Left ventricle myocardium superior (tissue), 1 donor: ENCODE results near the gene CTXND2. TPM values are rescaled to one million over a fixed set of nuclear protein-coding genes. Genes with fewer than 3 reads are reported as not detected.

Experiments
- ATAC-seq: fragments of 200-7000 bp; cut with Tn5 transposase; one replicate; pipeline ENCODE4 v1.9.1; 2020; ENCODE audit warnings: mild to moderate bottlenecking, moderate library complexity
- DNase-seq: peaks from one replicate; pipeline ENCODE4 v3.0.0-alpha.2; 2020
- intact Hi-C: fragments of 100-400 bp; cut with micrococcal nuclease; formaldehyde crosslinking; loops from one replicate; pipeline ENCODE4 v1.11.0; 2022
- total RNA-seq: library from RNA; stranded (reverse); fragmentation: NEBNext Ultra II Directional; extraction: Animal tissue kit (Norgen Biotek cat#: 25700); gene quantifications from one replicate; pipeline ENCODE4 v1.2.1, GENCODE V29; 2021
- donor health status: DM: no; HTN: yes; CAD: no; lungs with severe emphysema.

The CTXND2 gene
- total RNA-seq, 1 donor from 2014 or later = not detected

- intact Hi-C loops = no loop called here
- ATAC-seq (no peak), DNase-seq (no peak)
Measured at GRCh38 chr1:150944856-150945255, 57.9 kb downstream of the CTXND2 start.

- no peak for ATAC-seq
- DNase-seq = no peak
- intact Hi-C loops = no loop called here
Measured at GRCh38 chr1:150954708-150955107, 67.8 kb downstream of the CTXND2 start.

GRCh38 chr1:150955280-150955679, 68.3 kb downstream of the CTXND2 start:
- DNase-seq (no peak), ATAC-seq (peak; percentile 26)
- intact Hi-C loops = no loop called here

- ATAC-seq = no peak
- intact Hi-C loops = no loop called here
- no peak for DNase-seq
Measured at GRCh38 chr1:150957666-150958065, 70.7 kb downstream of the CTXND2 start.

- no peak for DNase-seq
- no peak for ATAC-seq
- intact Hi-C loops = no loop called here
Measured at GRCh38 chr1:150960646-150961045, 73.7 kb downstream of the CTXND2 start.

GRCh38 chr1:150961756-150962155, 74.8 kb downstream of the CTXND2 start:
- intact Hi-C loops = no loop called here
- no peak for ATAC-seq
- no peak for DNase-seq

Other genes starting within 250 kb of the CTXND2 start
- 15.1 TPM for gene GOLPH3L, start 190.0 kb upstream of the CTXND2 start, total RNA-seq
- gene HORMAD1, start 166.2 kb upstream of the CTXND2 start, total RNA-seq = 0.37 TPM
- gene CTSS, start 121.4 kb upstream of the CTXND2 start, total RNA-seq = 30.7 TPM
- 6.4 TPM for gene CTSK, start 78.9 kb upstream of the CTXND2 start, total RNA-seq
- 27.9 TPM for gene ARNT, start 10.5 kb upstream of the CTXND2 start, total RNA-seq
- gene SETDB1, start 39.2 kb downstream of the CTXND2 start, total RNA-seq = 19.2 TPM
- gene CERS2, start 87.7 kb downstream of the CTXND2 start, total RNA-seq = 83.2 TPM
- 0.27 TPM for gene ANXA9, start 95.2 kb downstream of the CTXND2 start, total RNA-seq
- 40.6 TPM for gene MINDY1, start 119.8 kb downstream of the CTXND2 start, total RNA-seq
- gene PRUNE1, start 121.3 kb downstream of the CTXND2 start, total RNA-seq = 43.6 TPM
- 0.32 TPM for gene BNIPL, start 149.4 kb downstream of the CTXND2 start, total RNA-seq
- 7.3 TPM for gene C1orf56, start 160.6 kb downstream of the CTXND2 start, total RNA-seq
- 27.2 TPM for gene CDC42SE1, start 172.5 kb downstream of the CTXND2 start, total RNA-seq
- gene MLLT11, start 173.3 kb downstream of the CTXND2 start, total RNA-seq = 1.8 TPM
- gene GABPB2, start 183.6 kb downstream of the CTXND2 start, total RNA-seq = 9.8 TPM